Measurements from ENCODE around the gene OOSP4A.
"Not testable (repeated sequence)": the region's sequence is repeated elsewhere in the genome, so short reads cannot be mapped to it uniquely, and the experiment has no call there.

The OOSP4A gene

DNA sequence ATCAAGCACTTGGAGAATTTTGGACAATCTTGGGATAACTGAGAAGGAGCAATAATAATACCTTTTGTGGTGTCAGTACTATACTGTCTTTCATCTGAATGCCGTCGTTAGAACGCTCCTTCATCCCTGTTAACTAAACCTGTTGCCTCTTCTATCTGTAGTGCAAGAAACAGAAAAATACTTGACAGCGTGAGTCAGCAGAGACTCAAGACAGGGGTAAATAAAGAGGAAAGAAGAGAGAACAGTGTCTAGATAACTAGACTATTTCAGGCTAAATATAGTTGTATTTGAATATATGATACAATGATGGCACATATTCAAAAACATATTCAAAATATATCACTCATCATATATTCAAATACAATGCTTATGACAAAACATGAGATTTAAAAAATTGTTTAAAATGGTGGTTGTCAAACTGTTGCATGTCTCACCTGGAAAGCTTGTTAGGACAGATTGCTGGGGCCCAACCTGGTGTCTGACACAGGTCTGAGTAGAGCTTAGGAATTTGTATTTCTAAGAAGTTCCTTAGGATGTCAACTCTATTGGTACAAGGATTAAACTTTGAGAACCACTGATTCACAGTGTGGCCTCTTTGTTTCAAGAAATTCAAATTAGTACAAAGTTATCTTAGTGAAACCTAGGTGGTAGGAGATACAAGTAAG lies 17.4 kb downstream of the OOSP4A start:
- DNase-seq = no peak

DNA sequence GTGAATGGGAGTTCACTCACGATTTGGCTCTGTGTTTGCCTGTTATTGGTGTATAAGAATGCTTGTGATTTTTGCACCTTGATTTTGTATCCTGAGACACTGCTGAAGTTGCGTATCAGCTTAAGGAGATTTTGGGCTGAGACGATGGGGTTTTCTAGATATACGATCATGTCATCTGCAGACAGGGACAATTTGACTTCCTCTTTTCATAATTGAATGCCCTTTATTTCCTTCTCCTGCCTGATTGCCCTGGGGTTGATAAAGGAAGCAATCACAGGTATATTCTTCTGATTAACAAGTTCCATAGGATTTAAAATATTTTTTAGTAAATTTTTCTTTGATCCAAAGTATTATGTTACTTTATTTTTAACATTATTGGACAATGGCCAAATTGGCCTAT lies 18.2 kb downstream of the OOSP4A start:
- not testable (repeated sequence) for DNase-seq

DNA sequence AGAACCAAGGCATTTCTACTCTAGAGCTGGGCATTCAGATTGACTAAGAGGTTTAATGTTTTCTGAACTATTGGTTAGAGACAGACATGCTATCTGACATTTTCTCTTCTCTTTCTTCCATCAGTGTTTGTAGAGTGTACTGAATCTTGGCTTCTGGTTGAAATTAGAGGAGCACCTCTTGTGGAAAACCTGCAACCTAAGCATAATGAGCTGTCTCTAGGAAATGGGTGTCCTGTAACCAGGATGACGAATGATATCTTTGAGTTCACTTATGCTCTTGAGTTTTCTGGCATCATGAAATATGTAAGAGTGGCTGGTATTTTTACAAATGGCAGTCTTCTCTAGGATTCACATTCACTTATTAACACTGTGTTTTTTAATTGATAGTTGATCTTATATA lies 19.4 kb downstream of the OOSP4A start:
- DNase-seq = no peak

DNA sequence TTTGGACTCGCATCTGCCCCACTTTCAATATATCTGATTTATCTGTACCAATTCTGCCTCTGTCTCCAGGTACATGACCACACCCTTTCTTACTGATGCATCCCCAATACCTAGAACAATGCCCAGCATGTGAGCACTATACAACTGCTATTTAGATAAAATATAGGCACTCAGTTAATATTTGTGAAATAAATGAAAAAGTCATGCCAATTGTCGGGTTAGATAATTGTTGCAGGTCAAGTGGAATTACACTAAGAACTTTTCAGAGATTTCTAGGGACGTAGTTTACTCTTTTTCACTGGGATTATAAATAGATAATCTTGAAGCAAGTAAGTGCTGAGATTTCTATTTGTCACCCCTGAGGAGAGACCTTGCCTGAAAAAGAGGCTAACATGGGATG lies 20.5 kb downstream of the OOSP4A start:
- no peak for DNase-seq

DNA sequence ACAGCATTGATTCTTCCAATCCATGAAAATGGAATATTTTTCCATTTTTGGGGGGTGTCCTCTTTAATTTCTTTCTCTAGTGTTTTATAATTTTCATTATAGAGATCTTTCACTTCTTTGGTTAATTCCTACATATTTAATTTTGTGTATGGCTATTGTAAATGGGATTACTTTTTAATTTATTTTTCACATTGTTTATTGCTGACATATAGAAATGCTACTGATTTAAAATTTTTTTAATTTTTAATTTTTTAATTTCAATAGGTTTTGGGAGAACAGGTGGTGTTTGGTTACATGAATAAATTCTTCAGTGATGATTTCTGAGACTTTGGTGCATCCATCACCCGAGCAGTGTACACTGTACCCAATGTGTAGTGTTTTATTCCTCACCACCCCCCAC lies 26.6 kb downstream of the OOSP4A start:
- DNase-seq = no peak

DNA sequence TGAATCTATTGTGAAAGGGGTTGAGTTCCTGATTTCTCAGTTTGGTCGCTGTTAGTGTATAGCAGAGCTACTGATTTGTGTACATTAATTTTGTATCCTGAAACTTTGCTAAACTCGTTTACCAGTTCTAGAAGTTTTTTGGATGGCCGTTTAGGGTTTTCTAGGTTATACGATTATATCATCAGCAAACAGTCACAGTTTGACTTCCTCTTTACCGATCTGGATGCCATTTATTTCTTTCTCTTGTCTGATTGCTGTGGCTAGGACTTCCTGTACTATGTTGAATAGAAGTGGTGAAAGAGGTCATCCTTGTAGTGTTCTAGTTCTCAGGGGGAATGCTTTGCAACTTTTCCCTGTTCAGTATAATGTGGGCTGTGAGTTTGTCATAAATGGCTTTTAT lies 28.6 kb downstream of the OOSP4A start:
- DNase-seq = no peak

DNA sequence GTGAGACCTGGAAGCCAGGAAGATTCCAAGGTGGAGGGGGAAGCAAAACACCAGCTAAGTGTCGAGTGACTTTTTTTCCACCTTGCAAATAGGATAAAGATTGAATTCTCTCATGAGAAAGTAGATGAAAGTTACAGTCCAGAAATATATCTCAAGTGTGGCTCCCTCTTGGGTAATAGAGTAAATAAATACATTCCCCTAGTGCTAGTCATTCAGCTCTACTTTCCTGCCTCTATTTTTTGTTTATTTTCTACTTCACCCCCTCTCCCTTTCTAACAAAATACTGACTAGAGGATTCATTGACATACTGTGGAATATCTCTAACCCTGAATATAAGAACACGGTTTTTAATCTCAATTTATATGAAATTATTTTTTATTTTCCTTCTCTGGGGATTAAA lies 34.0 kb downstream of the OOSP4A start:
- DNase-seq = no peak

DNA sequence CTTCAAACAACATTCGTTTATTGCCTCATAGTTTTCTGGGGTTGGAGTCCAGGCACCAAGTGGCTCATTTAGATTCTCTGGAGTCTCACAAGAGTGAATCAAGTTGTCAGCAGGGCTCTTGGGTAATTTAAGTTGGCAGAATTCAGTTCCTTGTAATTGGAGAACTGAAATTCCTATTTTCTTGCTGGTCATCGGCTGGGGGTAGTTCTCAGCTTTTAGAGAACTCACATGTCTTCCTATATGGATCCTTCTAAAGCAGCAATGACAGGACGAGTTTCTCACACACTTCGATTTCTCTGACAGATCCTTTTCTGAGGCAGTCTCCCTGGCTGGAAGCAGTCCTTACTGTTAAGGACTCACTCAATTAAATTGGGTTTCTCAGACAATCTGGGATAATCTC lies 35.9 kb downstream of the OOSP4A start:
- DNase-seq = no peak

DNA sequence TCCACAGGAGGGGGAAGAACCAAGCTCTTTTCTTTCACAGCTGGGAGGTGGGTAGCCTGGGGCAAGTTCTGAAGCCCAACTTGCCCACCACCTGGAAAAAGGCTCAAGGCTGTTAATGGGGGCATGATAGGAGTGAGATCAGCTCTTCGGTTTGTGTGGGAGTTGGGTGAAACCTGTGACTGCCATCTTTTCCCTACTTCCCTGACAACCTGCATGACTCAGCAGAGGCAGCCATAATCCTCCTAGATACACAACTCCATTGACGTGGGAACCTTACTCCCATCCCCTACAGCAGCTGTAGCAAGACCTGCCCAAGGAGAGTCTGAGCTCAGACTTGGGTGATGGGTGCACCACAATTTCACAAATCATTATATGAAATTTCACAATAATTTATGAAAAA lies 39.9 kb downstream of the OOSP4A start:
- DNase-seq = no peak

DNA sequence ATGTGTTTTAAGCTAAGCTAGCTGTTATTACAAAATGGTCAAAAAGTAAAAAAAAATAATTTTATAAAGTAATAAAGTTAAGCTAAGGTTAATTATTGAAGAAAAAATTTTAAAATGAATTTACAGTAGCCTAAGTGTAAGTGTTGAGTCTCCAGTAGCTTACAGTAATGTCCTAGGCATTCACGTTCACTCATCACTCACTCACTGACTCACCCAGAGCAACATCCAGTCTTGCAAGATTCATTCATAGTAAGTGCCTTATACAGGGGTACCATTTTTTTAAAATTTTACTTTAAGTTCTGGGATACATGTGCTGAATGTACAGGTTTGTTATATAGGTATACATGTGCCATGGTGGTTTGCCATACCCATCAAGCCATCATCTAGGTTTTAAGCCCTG lies 41.5 kb downstream of the OOSP4A start:
- DNase-seq = no peak

DNA sequence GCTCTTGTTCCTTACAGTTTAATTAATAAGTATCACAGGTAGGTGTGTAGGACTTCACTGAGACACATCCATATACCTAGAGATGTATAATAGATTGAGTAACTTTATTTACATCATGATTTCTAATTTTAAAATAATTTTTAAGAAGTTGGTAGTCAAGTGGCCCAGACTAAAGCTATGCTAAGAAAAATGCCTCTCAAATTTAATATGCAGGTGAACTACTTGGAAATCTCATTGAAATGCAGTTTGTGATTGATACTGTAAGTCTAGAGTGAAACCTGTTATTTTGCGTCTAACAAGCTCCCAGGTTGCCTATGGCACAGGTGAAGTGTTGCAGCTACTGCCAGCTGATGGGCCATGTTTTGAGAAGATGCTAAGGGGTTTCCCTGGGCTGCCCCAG lies 53.0 kb downstream of the OOSP4A start, which contains the start of gene OOSP4B:
Gene OOSP4B (plus strand): TSS at position 301 of the 400 bp plus-strand sequence.
- no peak for DNase-seq

DNA sequence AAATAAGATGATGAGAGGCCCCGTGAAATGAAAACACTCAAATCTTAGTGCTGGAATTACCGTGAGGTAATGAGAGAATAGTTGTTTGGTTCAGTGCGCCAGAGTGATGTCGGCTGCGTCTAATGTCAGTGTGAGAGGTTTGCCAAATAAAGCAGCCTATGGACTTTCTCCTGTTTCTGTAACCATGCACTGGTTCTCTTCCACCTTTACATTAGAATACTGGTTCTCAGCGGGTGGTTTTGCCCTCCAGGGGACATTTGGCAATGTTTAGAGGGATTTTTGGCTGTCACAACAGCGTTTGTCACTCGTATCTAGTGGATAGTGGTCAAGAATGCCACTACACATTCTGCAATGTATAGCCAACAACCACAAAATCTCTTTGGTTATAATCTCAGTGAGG lies 54.2 kb downstream of the OOSP4A start:
- no peak for DNase-seq

All from activated CD4-positive, alpha-beta T cell treated with anti-CD3 and anti-CD28 coated beads, Interleukin-10, Interleukin-2, amounts not matched to agents 100 ng/mL and 50 ng/mL, durations not matched to agents 16 hours and 8 hours (primary cell).